ENCODE results near the gene SMCO4.
"Not testable (repeated sequence)": the region's sequence is repeated elsewhere in the genome, so short reads cannot be mapped to it uniquely, and the experiment has no call there.

Gene SMCO4

DNA sequence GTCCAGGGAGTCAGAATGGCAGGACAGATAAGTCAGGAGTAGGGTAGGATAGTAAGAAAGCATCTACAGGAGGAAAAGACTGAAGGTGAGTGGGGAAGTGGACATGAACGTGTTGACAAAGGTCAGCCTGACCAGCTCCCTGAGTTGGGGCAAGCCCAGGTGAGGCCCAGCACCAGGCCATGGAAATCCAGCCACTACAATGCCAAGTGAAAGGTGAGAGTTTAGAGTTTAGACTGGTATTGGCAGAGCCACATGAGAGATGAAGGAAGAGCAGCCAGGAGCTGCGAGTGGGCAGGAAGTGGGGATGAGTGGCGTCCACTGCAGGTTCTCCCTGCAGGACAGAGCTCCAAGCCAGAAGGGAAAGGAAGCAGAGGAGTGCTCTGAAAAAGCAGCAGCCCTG lies 16.5 kb upstream of the SMCO4 start:
- no peak for DNase-seq

- DNase-seq, result no peak
Observed at GRCh38 chr11:93552874-93553273, 9.7 kb upstream of the SMCO4 start.

GRCh38 chr11:93549976-93550375 lies 6.8 kb upstream of the SMCO4 start:
- DNase-seq, result no peak

- DNase-seq, result no peak
Observed at GRCh38 chr11:93548679-93549319, 5.6 kb upstream of the SMCO4 start.

GRCh38 chr11:93547773-93548172 lies 4.6 kb upstream of the SMCO4 start:
- no peak for DNase-seq

DNA sequence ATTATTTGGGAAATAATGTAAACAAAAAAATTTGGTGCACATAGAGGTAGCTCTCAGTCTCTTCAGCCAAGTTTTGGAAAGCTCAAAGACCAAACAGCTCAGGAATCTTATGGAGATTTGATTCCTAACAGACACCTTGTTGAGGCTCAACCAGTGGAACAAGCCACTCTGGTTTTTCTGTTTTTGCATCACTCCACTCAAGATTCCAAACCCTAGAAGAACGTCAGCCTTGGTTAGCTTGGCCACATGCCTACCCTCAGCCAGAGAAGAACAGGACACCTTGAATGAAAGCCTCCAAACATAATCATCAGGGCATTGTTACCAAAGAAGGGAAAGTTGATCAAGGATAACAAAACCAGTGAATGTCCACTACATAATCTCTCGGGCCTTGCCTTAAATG lies 3.8 kb upstream of the SMCO4 start:
- no peak for DNase-seq

- DNase-seq, result no peak
Observed at GRCh38 chr11:93545566-93545965, 2.4 kb upstream of the SMCO4 start.

- DNase-seq, result no peak
Observed at GRCh38 chr11:93542811-93543229, 371 bp downstream of the SMCO4 start.

DNA sequence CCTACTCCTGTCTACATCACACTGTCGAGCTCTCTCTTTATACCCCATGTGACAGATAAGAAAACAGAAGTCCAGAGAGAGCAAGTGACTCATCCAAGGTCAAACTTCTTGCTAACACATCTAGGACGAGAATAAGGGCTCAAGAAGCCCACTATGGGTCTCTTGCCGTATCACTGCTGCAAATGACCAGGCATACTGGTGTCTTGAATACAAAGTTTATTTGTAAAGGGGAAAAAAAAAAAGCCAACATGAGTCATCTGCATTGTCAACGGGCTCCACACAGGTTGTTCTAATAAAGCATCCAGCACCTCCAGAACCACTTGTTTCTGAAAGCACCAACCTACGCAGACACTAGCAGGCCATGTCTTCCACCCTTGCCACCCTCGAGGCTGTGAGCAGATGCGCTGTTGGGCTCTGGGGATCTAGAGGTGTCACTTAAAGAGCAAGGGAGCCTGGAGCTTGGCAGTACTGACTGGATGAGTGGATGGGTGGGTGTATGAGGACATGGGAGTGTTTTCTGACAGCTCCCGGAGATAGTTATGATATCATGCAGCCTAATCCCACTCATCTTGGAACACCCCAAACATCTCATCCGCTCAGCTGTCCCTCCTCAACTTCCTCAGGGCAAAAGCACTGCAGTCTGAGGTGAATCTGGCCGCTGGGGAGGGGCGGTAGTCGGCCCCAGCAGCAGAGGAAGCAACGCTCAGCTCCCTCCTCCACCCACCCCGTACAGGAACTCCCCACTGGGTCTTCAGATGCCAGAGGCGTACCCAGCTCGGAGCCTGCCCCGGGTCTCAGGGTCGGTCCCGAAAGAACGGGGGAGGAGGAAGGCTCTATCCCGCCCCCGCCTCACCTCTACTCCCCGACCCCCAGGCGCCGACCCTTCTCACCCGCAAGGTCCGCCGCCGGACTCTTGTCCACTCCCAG lies 1.0 kb downstream of the SMCO4 start:
- peak; percentile 17 for DNase-seq

DNA sequence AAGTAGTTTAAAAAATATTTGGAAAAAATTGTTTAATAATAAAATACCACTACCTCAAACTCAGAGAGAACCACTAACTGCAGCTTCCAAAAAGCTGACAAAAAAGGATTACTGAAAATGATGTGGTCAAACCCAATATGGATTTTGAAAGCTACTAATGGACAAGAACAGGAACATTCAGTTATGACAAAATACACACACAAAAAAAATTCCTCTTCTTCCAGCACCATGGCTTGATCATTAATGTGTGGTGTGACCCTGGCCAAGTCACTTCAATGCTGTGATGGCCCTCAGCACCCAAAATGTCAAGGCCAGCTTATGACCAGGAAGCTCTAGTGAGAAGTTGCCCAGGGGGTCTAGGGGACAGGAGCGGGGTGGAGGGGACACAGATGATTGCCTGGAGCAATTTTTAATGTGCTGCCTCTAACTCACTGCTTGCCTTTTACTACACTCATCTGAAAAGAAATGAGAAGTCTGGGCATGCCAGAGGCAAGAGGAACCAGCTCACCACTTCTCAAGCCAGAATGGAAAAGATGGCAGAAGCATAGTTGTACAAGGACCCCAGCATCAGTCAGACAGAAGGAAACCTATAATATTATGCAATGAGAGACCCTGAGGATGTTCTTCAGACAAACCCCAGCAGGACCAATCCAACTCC lies 2.2 kb downstream of the SMCO4 start:
- DNase-seq, result no peak

DNA sequence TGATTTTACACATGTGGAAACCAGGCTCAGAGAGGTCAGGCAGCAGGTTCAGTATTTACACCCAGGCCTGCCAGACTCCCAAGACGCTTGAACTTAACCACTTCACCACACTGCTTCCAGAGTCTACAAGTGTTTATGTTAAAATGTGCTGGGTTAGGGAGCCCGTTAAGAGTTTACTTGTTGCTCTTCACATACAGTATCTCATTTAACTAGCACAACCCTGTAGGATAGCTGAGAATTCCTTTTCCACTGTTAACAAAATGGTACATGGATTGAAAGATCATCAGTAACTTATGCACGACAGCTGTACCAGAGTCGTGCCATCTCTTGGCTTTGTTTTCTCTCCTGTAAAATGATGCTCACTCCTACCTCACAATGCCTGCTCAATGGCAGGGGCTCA lies 2.9 kb downstream of the SMCO4 start:
- DNase-seq, result no peak

GRCh38 chr11:93537767-93538261 lies 5.4 kb downstream of the SMCO4 start:
- no peak for DNase-seq

- DNase-seq, result no peak
Observed at GRCh38 chr11:93537049-93537448, 6.1 kb downstream of the SMCO4 start.

GRCh38 chr11:93536101-93536861 lies 6.9 kb downstream of the SMCO4 start:
- DNase-seq, result no peak

GRCh38 chr11:93535578-93535977 lies 7.6 kb downstream of the SMCO4 start:
- not testable (repeated sequence) for DNase-seq

GRCh38 chr11:93532806-93533205 lies 10.4 kb downstream of the SMCO4 start:
- no peak for DNase-seq

DNA sequence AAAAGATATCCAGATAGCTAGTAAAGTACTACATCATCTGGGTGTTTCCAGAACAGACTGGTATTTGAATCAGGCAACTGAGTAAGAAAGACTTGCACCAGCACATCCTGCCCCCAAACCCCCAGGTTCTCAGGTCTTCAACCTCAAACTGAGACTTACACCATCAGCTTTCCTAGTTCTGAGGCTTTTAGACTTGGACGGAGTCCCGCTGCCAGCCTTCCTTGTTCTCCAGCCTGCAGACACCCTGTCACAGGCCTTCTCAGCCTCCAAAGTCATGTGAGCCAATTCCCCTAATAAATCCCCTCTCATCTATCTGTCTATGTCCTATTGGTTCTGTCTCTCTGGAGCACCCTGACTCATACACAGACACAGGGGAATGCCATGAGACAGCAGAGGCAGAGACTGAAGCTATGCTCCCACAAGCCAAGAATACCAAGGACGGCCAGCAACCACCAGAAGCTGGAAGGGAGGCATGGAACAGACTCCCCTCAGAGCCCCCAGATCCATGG lies 10.9 kb downstream of the SMCO4 start:
- no peak for DNase-seq

DNA sequence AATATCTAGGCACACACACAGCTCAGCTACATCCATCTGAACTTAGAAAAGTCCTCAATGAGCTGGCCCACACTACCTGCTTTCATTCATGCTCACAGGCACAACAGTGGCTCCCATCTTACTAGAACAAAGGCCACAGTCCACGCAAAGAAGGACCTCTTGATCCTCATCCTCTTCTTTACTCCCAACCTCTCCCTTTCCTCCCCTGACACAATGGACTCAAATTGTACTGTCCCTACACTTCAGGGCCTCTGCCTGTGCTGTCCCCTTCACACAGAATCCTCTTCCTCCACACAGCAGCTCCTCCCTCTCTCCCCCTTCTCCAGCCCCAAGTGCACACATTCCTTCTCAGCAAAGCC lies 12.7 kb downstream of the SMCO4 start:
- no peak for DNase-seq

- no peak for DNase-seq
Observed at GRCh38 chr11:93529707-93530467, 13.3 kb downstream of the SMCO4 start.

DNA sequence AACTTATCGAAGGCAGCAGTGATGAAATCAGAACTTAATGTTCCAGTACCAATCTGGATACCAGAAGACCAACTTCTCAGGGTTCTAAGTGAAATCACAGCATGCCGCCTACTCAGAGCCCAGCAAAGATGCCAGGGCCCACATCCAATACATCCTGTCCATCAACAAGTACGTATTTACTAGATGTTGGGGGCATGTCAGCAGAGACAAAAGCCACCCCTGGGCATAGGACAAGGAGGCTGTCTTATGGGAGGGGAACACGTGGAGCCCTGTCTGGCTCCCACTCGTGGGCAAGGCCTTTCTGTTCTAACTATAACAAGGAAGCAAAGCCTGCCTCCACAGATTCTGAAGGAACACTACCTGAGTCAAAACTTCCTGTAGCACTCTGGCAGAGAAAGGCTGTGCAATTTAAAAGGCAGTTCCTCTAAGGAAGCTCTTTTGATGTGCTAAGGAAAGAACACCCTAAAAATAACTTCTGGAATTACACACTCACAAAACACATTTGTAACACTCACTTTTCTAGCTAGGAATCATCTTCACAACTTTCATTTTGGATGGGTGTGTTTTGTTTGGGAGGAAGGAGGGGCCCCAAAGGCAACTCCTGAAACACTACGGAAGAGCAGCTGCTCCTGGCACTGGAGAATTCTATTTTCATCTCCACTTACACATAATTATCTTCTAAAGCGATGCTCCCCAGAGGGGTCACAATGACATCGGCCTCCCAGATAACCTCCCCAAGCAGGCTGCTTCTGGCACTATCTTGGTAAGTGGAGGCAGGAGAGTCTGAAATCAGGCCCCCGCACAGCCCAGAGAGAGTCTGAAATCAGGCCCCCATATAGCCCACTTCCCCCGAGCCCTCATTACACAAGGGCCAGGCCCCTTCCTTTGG lies 14.2 kb downstream of the SMCO4 start:
- no peak for DNase-seq

DNA sequence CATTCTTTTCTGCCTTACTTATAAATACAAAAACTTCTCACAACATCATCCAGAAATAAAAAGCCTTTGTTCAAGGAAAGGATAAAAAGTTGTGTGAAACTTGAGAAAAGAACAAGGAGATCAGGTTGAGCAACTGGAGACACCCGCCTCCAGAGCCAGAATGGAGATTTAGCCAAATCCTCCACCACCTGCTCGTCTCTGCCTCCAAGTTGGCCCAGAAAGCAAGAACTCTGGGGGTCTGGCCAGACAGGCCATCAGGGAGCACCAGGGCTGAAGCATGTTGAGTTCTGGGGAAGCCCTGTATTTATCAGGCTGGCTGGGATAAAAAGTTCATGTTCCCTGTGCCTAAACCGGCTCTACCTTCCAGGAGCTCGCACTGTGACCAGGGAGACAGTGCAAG lies 14.9 kb downstream of the SMCO4 start:
- DNase-seq, result no peak

Data from activated CD4-positive, alpha-beta T cell treated with anti-CD3 and anti-CD28 coated beads, Interleukin-2, amount 50 U/mL, for 1 hour (primary cell).